ENCODE results near the gene PLSCR3.
"Not testable (repeated sequence)": the region's sequence is repeated elsewhere in the genome, so short reads cannot be mapped to it uniquely, and the experiment has no call there.

Gene PLSCR3

DNA sequence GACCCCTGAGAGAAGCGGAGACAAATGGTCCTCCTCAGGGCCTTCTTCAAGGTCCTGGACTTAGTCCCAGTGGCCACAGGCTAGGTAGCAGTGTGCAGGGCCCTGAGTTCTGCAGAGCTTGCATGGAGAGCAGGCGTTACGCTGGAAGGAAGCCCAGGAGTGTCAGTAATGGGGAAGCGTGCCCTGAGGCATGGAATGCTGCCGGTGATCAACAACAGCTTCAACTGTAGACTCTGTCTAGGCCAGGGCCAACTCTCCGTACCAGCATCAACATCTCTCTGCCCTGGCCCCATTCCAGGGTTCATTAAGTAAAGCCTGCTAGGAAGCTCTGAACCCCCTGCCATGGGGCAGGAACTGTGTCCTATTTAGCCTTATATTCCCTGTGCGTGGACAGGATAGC, 14.0 kb downstream of the PLSCR3 start:
- peak; percentile 35 for DNase-seq (ENCODE audit: low read depth)

DNA sequence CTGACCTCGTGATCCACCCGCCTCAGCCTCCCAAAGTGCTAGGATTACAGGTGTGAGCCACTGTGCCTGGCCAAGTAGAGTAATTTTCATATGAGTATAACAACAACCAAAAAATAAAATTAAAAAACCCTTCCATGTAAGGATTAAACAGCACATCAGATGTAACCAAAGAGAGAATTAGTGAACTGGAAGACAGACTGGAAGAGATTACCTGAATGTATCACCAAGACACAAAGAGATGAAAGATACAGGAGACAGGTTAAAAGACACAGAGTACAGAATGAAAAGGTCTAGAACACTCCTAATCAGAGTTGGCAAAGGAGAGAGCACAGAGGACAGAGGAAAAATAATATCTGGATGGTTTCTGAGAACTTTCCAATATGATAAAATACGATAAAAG, 15.2 kb downstream of the PLSCR3 start:
- DNase-seq (ENCODE audit: low read depth): no peak

DNA sequence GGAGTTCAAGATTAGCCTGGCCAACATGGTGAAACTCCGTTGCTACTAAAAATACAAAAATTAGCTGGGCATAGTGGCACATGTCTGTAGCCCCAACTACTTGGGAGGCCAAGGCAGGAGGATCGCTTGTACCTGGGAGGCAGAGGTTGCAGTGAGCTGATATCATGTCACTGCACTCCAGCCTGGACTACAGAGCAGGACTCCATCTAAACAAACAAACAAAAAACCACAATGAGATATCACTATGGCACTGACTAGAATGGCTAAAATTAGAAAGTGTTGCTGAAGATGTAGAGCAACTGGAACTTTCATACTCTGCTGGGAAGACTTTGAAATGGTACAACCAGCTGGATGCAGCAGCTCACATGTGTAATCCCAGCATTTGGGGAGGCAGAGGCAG, 20.0 kb downstream of the PLSCR3 start:
- no peak for DNase-seq (ENCODE audit: low read depth)

DNA sequence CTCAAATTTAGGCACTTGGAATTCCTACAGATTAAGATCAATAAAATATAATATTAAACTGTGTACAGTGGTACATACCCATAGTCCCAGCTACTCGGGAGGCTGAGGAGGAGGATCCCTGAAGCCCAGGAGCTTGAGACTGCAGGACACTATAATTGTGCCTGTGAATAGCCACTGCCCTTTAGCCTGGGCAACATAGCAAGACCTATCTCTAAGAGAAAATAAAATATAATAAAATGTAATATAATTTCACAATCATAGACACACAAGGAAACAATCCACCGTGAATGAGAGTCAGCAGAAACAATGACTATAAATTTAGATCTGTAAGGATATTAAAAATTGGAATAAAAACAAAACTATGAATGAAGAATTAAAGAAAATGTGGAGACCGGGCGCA, 23.5 kb downstream of the PLSCR3 start:
- DNase-seq (ENCODE audit: low read depth): no peak

DNA sequence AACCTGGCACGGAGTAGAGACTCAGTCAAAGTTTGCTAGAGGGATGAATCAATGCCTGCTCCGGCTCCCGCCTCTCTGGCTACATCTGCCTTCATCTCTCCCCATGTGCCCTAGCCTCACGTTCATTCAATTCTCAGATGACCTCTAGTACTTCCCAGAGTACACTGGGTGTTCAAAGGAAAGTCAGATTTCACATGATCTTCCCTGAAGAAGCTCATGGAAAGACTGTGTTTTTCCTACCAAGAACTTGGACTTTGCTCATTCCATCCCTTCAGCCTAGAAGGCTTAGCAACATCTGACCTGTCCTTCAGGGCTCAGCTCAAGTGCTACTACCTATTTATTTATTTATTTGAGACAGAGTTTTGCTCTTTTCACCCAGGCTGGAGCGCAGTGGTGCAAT, 24.5 kb downstream of the PLSCR3 start:
- DNase-seq (ENCODE audit: low read depth): no peak

DNA sequence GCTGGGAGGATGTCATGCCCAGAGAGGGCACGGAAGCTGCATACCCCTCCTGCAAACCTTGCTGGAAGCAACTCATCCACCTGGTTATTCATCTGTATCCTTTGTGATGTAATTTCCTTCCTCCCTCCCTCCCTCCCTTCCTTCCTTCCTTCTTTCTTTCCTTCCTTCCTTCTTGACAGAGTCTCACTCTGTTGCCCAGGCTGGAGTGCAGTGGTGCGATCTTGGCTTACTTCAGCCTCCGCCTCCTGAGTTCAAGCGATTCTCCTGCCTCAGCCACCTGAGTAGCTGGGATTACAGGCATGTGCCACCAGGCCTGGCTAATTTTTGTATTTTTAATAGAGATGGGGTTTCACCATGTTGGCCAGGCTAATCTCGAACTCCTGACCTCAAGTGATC, 25.7 kb downstream of the PLSCR3 start:
- not testable (repeated sequence) for DNase-seq (ENCODE audit: low read depth)

DNA sequence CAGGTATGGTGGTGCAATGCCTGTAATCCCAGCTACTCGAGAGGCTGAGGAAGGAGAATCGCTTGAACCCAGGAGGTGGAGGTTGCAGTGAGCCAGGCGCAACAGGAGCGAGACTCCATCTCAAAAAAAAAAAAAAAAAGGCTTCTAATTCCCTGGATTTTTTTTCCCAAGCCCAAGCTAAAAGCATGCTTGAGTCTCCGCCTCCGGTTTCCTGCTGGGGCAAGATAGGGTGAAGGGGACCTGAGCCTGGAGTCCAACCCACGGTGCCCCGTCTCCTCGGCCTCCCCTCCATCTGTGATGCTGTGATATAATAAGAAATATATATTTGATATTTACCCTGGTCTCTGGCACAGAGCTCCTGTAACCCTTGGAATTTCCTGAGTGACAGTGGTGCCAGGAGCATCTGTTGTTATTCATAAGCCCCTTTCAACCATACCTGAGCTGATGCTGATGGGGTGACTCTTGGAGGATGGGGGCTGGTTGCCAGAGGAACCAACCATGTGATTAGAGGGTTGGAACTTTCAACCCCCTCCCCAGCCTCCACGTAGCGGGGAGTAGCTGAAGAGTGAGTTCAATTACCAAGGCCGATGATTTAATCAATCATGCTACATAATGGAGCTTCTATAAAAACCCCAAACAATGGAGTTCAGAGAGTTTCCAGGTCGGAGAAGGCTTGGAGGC, 26.3 kb downstream of the PLSCR3 start:
- DNase-seq (ENCODE audit: low read depth): no peak

DNA sequence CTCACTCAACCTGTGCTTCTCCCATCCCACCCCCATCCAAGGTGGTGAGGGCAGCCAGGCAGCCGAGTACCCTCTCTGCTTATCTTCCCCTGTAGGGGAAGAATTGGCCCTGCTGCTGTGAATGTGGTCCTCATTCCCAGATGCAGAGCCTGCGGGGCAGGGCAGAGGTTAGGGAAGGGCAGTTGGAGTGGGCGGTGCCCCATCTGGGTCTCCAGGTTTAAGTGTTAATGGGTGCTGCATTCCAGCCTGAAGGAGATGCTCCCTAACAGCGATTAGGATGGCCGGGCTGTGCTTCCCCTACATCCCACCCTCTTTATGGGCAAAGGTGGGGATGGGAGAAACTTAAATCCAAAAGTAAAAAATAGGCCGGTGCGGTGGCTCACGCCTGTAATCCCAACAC, 27.2 kb downstream of the PLSCR3 start:
- no peak for DNase-seq (ENCODE audit: low read depth)

DNA sequence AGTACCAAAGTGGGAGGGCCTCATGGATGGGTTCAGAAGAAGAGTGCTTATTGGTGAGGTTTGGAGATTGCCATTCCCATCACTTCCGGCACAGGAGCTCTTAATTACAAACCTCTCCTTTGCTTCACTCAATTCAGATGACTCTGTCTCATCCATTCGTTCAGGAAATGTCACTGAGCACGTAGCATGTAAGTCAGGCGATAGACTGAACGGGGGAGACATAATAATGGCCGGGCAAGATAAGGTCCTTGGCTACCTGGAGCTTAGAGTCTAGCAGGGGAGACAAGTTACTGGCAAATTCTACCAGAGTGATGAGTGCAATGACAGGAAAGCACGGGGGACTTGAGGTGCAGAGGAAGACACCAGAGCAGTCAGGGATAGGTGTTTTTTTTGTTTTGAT, 28.4 kb downstream of the PLSCR3 start:
- not testable (repeated sequence) for DNase-seq (ENCODE audit: low read depth)

DNA sequence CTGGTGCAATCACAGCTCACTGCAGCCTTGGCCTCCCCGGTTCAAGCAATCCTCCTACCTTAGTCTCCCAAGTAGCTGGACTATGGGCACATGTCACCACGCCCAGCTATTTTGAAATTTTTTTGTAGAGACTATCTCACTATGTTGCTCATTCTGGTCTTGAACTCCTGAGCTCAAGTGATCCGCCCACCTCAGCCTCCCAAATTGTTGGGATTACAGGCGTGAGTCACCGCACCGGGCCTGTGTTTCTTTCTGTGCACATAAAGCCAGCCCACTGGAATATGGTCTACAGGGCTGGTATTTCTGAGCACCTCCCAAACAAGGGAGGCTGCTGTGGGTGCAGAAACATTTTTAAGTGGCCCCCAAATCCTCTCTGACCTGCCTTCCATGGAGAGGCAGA, 31.0 kb downstream of the PLSCR3 start:
- no peak for DNase-seq (ENCODE audit: low read depth)

DNA sequence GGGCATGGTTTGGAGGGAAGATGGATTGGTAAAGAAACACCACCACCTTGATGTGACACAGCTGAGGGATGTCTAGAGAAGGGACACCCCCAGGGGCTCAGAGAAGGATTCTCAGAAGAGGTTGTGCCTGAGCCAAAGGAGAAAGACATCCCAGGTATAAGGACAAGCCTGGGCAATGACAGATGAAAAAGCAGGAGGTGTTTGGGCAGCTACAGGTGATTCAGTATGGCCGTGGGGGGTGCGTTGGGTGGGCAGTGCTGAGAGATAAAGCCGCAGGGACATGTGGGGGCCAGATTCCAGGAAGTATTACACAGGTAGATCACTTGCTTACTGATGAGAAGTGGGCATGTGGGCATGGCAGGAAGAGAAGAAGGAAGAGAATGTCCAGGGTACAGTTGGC, 32.4 kb downstream of the PLSCR3 start:
- no peak for DNase-seq (ENCODE audit: low read depth)

DNA sequence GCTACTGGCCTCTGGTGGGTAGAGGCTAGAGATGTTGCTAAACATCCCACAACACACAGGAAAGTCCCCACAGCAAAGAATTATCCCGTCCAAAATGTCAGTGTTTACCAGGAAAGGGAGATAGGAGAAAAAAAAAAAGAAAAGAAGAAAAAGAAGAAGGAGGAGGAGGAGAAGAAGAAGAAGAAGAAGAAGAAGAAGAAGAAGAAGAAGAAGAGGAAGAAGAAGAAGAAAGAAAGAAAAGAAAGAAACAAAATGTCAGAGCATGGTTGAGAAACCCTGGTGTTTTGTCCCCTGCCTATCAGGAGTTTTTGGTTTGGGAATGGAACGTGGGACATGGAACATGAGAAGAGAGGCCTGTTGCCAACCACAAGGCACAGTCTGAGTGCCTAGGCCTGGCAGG, 36.9 kb downstream of the PLSCR3 start:
- DNase-seq (ENCODE audit: low read depth): no peak

DNA sequence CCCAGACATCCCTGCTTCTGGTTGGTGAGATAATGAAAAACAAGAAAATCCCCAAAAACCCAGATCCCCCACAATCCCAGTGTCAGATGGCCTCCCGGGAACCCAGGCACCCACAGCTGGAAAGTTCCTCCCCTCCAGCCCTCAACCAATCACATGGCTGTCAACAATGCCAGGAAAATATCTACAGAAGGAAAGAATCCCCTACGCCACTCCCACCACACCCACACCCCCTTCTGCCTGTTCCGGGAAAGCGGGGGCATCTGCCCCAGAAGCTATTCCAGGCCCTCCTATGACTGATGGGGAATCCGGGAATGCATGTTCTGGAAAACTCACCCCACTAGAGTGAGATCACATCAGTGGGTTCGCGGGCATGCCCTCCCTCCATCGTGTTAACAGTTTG, 37.6 kb downstream of the PLSCR3 start:
- no peak for DNase-seq (ENCODE audit: low read depth)

DNA sequence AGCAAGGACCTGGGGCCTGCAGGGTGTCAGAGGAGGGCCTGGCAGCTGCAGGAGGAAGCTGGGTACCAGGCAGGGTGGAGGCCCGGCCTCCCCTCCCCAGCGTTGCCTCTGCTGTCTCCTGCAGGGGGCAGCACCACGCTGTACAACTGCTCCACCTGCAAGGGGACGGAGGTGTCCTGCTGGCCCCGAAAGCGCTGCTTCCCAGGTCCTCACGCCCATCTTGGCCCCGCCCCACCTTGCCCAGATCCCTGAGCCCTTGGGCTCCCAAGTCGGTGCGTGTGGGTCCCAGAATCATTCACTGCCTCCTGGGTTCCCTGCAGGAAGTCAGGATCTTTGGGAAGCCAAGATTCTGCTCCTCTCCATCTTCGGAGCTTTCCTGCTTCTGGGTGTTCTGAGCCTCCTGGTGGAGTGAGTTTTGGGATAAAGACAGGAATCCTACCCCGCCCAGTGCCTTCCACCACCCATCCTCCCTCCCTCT, 38.2 kb downstream of the PLSCR3 start:
- DNase-seq (ENCODE audit: low read depth): peak; percentile 56

DNA sequence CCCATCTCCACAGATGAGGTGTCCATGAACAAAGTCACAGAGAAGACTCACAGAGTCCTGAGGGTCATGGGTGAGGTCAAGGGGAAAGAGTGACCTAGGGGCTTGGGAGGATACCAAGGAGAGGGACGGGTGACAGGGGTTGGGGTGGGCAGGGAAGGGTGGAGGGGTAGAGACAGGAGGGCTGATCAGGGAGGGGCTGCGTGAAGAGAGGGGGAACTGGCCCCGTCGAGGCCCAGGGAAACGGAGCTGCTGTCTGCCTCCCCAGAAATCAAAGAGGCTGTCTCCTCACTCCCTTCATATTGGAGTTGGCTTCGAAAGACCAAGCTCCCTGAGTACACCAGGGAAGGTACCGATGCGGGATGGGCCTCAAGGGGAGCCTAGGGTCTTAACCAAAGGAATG, 38.8 kb downstream of the PLSCR3 start:
- no peak for DNase-seq (ENCODE audit: low read depth)

DNA sequence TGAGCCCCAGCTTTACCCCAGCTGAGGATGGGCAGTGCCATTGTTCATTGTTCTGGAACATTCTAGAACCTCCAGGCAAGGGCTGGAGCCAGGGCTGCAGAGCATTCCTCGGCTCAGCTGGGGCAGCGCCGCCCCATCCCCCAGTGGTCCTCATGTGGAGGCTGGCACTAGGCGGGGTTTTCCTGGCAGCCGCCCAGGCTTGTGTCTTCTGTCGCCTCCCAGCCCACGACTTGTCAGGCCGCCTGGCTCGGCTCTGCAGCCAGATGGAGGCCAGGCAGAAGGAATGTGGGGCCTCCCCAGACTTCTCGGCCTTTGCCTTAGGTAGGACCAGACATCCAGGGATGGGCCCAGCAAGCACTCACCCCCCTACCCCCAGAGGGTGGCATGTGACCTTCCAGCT, 39.3 kb downstream of the PLSCR3 start, which contains the start of gene TMEM95:
Gene TMEM95, plus strand, starts transcription at position 104 of the 400 bp plus-strand sequence. Its CDS starts 49 bp downstream, at position 153.
- DNase-seq (ENCODE audit: low read depth): no peak

DNA sequence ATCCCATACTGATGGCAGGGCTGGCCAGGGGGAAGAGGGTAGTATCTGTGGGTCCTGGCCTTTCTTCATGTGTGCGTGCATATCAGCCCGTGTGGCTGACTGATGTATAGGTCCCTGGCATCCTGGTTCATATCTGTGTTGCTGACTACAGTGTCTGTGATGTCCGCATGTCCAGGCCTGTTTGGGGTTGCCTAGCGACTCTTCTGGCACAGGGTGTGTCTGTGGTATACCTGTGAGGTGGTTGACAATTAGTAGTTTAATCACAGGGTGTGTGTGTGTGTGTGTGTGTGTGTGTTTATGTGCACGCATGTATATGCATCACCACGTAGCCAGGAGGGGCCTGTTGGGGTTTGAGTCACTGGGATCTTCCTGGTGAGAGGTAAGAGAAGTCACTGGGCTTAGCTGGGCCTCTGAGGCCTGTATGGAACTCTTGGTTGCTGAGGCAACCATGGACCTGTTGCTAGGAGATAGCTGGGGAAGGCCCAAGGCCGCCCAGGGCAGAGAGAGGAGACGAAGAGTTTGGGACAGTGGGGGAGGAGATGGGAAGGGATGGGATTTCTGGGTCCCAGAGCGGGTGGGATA, 40.0 kb downstream of the PLSCR3 start:
- peak; percentile 76 for DNase-seq (ENCODE audit: low read depth)

DNA sequence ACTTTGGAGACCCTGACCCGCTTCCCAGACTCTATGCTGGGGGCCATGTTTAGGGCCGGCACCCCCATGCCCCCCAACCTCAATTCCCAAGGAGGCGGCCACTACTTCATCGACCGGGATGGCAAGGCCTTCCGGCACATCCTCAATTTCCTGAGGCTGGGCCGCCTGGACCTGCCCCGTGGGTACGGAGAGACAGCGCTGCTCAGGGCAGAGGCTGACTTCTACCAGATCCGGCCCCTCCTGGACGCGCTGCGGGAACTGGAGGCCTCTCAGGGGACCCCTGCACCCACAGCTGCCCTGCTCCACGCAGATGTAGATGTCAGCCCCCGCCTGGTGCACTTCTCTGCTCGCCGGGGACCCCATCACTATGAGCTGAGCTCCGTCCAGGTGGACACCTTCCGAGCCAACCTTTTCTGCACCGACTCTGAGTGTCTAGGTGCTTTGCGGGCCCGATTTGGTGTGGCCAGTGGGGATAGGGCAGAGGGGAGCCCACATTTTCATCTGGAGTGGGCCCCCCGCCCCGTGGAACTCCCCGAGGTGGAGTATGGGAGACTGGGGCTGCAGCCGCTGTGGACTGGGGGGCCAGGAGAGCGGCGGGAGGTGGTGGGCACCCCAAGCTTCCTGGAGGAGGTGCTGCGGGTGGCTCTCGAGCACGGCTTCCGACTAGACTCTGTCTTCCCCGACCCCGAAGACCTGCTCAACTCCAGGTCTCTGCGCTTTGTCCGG, 41.3 kb downstream of the PLSCR3 start:
- no peak for DNase-seq (ENCODE audit: low read depth)

DNA sequence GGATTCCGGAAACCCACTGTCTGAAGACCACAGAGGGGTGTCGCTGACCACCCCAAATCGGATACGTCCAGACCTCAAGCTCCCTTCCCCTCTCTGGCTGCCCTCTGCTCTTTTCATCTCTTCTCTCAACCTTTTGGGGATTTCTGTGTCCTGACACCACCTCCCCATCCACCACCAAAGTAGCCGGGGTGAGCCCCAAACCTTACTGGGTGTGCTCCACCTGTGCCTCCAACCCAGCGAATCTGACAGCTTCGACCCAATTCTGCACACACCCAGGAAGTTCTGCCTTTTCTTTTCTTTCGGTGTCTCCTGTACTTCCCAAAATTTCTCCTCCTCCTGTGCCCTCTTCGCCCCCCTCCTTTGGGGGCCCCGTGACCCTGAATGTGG, 41.8 kb downstream of the PLSCR3 start:
- DNase-seq (ENCODE audit: low read depth): no peak

DNA sequence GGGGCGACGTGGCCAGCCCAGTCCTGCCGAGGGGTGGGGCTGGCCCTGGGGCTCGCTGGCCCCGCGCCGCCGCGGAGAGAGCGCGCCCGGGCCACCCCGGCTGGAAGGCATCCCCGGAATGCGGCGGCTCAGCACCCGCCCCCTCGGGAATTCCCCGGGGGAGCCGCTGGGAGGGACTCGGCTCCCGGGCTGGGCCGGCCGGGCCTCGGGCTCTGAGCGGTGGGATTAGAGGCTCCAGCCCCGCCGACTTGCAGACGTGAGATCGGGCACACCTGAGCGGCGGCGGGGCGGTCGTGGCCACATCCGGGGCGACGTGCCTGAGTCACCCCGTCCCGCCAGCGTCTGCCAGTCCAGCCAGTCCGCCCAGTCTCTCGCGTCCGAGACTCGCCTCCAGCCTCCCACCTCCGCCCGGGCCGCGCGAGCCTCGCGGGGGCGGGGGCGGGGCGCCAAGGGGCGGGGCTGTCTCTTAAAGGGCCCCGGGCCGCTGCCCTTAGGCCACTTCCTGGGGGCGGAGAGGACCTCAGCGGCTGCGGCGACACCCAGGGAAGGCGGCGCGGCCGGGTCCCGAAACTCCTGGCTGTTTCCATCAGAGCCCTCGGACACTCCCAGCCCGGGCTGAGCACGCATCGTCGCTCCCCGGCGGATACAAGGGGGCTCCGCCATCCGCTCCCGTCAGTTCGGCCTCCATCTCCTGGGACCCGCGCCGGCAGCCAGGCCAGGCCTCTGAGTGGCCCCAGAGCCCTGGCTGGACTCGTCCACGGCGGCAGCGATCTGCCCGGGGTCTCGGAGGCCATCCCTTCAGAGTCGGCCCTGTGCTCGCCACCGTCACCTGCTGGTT, 42.4 kb downstream of the PLSCR3 start, which contains the start of gene KCTD11:
Gene KCTD11, plus strand, starts transcription at position 498 of the 838 bp plus-strand sequence.
- peak; percentile 90 for DNase-seq (ENCODE audit: low read depth)

DNA sequence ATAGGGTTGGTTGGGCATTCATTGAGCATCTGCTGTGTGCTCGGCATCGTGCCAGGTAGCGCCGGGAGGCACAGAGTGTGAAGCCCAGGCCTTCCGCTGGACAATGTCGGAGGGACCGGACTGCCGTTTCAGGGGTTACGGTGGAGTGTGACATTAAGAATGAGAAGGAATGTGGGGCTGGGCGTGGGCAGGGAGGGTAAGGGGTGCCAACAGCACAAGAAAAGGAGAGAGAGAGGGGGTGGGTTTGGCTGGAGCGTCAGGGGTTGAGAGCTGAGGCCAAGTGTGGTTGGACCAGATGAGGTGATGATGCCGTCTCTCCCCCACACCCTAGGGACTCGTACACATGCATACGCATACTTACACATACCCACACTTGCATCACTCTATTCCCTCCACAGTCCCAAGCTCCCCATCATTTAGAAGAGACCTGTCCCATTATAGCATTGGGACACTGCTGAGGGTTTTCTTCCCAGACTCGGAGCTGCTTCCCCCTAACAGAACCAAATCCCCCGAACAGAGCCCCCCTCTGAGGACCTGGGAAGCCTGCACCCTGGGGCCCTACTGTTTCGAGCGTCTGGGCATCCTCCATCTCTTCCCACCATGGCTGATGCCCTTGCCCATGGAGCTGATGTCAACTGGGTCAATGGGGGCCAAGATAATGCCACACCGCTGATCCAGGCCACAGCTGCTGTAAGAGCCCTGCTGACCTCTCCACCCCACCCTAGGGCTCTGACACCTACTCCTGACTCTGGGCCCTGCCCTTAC, 45.7 kb downstream of the PLSCR3 start:
- no peak for DNase-seq (ENCODE audit: low read depth)
